ENCODE data around the gene XRCC2.

Gene XRCC2

DNA sequence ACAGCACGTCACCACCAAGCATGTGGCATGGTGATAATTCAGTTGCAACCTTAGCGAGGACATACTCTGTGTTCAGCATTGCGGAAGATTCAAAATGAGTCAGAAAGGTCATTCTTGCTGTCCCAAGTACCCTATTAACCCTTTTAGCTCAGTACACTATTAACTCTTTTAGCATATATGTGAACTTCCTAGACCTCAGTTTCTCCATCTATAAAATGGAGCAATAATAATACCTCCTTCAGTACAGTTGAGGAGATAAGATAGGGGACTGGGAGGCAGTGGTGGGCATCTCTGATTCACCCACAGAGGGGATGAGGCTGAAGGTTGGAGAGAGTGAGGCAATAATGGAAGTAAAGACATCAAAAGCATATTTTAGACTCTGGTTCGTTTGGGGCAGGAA is 67.3 kb downstream of the XRCC2 start:
- no peak for DNase-seq

DNA sequence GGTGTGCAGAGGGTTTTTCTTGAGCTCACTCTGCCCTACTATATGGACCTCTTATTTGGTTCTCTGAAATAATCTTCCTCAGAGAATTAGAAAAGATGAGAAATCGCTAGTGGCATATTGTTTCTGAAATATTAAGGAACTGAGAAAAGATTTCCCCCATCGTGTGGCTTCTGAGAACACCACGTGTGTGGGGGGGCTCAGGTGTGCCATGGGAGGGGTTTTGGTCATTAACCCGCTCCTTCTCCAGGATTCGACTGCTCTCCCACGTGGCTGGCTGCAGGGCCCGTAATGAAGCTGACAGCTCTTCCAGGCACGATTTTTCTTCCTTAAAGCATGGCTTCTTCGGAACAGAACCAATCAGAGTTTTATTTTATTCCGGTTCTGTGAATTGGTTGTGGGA is 67.7 kb downstream of the XRCC2 start:
- DNase-seq = no peak

DNA sequence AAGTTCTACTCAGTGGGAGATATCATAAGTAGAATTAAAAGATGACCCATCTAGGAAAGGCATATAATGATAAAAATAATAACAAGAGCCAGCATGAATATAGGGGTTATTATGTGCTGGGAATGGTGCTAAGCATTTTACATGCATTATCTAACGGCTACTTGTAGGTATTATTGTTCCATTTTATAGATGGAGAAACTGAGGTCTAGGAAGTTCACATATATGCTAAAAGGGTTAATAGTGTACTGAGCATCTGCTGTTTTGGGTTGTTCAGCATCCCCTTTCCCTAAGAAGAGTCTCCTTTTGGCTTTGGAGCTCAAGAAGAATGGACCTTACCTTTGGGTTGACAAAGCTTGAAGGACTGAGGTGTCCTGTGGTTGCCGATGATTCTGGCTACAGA is 68.9 kb downstream of the XRCC2 start:
- DNase-seq = no peak

DNA sequence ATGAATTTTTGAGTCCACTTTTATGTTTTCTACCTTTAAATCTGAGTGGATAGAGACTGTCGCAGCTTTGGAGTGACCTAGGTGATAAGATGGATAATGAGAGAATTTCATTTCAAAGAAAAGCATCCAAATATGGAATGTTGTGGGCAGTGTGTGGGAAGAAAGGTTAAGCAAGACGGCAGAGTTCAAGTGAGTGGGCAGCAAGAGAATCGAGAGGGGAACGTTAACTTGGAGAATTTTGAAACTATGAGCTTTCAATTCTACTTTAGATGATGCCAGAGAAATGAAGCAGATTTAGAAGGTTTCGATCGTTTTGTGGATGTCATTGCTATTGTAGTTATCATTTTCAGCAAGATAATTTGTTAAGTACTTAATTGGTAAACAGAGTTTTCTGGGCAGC is 73.0 kb downstream of the XRCC2 start:
- no peak for DNase-seq

DNA sequence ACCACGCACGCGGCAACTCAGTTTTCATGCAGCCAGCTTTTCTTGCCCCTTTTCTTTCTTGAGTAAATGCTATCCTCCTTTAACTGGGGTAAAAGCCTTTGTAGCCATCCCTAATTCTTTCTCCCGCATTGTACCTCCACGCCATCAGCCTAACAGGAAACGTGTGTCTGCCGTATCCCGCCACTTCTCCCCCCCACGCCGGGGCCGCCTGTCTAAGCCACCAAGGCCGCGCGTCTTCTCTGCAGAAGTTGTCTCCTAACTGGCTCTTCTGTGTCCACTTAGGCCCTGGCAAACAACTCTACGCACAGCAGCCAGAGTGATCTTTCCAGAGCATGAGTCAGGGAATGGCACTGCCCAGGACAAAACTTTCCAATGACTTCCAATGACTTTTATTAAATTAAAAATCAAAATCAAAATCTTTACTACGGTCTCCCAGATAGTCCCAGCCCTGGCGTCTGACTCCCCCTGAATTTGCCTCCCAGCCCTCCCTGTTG is 74.6 kb downstream of the XRCC2 start:
- no peak for DNase-seq

DNA sequence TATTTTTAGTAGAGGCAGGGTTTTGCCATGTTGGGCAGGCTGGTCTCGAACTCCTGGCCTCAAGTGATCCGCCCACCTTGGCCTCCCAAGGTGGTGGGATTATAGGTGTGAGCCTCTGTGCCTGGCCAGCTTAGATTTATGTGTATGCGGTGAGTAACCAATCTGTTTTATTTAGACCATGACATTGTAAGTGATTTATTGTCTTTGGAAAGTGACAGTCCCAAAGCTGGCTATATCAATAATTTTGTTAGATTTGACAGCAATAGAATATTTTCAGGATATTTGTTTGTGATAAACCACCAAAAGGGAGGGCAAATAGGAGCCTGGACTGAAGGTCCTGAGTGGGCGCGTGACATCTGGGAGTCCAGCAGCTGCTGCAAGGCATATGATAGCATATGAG is 75.7 kb downstream of the XRCC2 start:
- no peak for DNase-seq

DNA sequence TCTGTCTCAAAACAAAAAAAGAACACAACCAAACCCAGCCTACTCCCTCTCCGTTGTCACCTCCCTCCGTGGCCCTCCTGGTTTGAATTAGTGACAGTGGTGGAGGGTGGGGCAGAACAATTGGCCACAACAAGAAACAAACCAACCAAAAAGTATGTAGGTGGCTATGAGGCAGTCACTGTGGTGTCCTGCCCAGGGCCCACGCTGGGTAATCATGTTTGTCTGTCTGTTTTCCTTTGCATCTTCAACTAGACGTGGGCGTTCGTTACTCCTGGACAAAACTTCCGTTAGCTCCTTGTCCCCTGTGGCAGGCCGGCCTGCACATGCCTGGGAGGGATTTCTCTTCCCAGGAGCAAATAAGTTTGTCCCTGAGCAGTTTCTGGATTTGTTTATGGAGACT is 78.4 kb downstream of the XRCC2 start:
- no peak for DNase-seq

DNA sequence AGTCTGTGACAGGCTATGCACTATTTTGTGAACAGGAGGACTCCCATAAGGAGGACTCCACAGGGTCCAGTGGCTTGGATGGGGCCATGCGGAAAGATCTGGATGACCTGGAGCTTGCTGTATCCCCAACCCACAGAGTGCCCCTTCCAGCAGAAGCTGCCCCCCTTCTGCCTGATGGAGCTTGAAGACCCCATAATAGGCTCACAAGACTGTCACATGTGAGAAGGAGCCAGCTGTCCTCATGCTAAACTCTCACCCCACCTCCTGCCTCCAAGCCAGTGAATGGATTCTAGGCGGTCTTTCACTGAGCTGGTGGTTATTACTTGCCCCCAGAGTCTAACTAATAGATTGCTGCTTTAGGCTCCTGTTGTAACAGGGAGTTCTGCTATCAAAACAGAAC is 79.1 kb downstream of the XRCC2 start:
- no peak for DNase-seq
